Measurements from ENCODE around the gene FARS2. TPM values are rescaled to one million over a fixed set of nuclear protein-coding genes. Genes with fewer than 3 reads are reported as not detected.

Gene FARS2
- polyA plus RNA-seq, 1 donor (not counting 4 experiments of a cell fraction or from before 2014, with no cell fraction given), result 21.3 TPM

GRCh38 chr6:5215799-5216198, 45.5 kb upstream of the FARS2 start:
- Histone ChIP-seq H3K36me3 (ENCODE audit: control insufficient read depth in 2 of 2, extremely low read depth in 1 of 2, insufficient read depth in 2 of 2, low read length in 2 of 2) (peaks cover 8 to 13% of the 10 kb centered on the region in 2 experiments), H3K4me1 (ENCODE audit: control insufficient read depth, extremely low read depth, insufficient read depth, low read length) (peaks cover 4% of the 10 kb centered on the region), H3K4me2 (ENCODE audit: control insufficient read depth, extremely low read depth, insufficient read depth, low read depth, low read length) (no peak overlapping the region), H3K9me1 (ENCODE audit: control insufficient read depth, extremely low read depth, insufficient read depth, low read length) (no peaks in the 10 kb centered on the region), H2AFZ (ENCODE audit: control insufficient read depth, low read length) (no peak overlapping the region), H3K9ac (ENCODE audit: control insufficient read depth, extremely low read depth, insufficient read depth, low read length) (no peak overlapping the region), H3K9me3 (ENCODE audit: control insufficient read depth, low read depth, low read length) (no peaks in the 10 kb centered on the region), H3K4me3 (ENCODE audit: control insufficient read depth in 2 of 3, extremely low read depth in 1 of 3, insufficient read depth in 2 of 3, low read depth in 1 of 3, low read length in 3 of 3) (no peak overlapping the region), H3K27me3 (ENCODE audit: control insufficient read depth, extremely low read depth, insufficient read depth, low read length) (no peaks in the 10 kb centered on the region), H3K27ac (ENCODE audit: control insufficient read depth, insufficient read depth, low read length) (no peak overlapping the region), H4K20me1 (ENCODE audit: control insufficient read depth, extremely low read depth, insufficient read depth, low read length) (no peaks in the 10 kb centered on the region), H3K79me2 (ENCODE audit: control insufficient read depth, insufficient read depth, low read length) (no peaks in the 10 kb centered on the region)
- TF ChIP-seq EZH2 (IDR thresholded peaks at IDR 0.05; ENCODE audit: low read length) (no peak), CTCF (optimal IDR thresholded peaks at IDR 0.05 in 1 of 3, IDR thresholded peaks at IDR 0.05 in 1 of 3, conservative IDR thresholded peaks at IDR 0.05 in 1 of 3; ENCODE audit: extremely low read depth in 1 of 3, insufficient read depth in 2 of 3, low read length in 3 of 3) (no peak)
- dilution Hi-C loops (cut with MboI; ENCODE audit: extremely low pct_ligation_motif_present, low sequenced_read_pairs), result no loop called here
- FAIRE-seq (no peak), DNase-seq (ENCODE audit: low read depth, low spot score) (no peak)

- Histone ChIP-seq H3K4me2 (ENCODE audit: control insufficient read depth, extremely low read depth, insufficient read depth, low read depth, low read length) (no peak overlapping the region), H3K4me1 (ENCODE audit: control insufficient read depth, extremely low read depth, insufficient read depth, low read length) (peaks cover 4% of the 10 kb centered on the region), H3K79me2 (ENCODE audit: control insufficient read depth, insufficient read depth, low read length) (no peaks in the 10 kb centered on the region), H3K9me1 (ENCODE audit: control insufficient read depth, extremely low read depth, insufficient read depth, low read length) (no peaks in the 10 kb centered on the region), H3K36me3 (ENCODE audit: control insufficient read depth in 2 of 2, extremely low read depth in 1 of 2, insufficient read depth in 2 of 2, low read length in 2 of 2) (peaks cover 8 to 13% of the 10 kb centered on the region in 2 experiments), H3K9me3 (ENCODE audit: control insufficient read depth, low read depth, low read length) (no peaks in the 10 kb centered on the region), H3K9ac (ENCODE audit: control insufficient read depth, extremely low read depth, insufficient read depth, low read length) (no peak overlapping the region), H3K27me3 (ENCODE audit: control insufficient read depth, extremely low read depth, insufficient read depth, low read length) (no peaks in the 10 kb centered on the region), H4K20me1 (ENCODE audit: control insufficient read depth, extremely low read depth, insufficient read depth, low read length) (no peaks in the 10 kb centered on the region), H2AFZ (ENCODE audit: control insufficient read depth, low read length) (no peak overlapping the region), H3K27ac (ENCODE audit: control insufficient read depth, insufficient read depth, low read length) (no peak overlapping the region), H3K4me3 (ENCODE audit: control insufficient read depth in 2 of 3, extremely low read depth in 1 of 3, insufficient read depth in 2 of 3, low read depth in 1 of 3, low read length in 3 of 3) (no peak overlapping the region)
- DNase-seq (ENCODE audit: low read depth, low spot score), result no peak
- dilution Hi-C loops (cut with MboI; ENCODE audit: extremely low pct_ligation_motif_present, low sequenced_read_pairs), result no loop called here
- no peak for FAIRE-seq
- no peak for TF ChIP-seq CTCF (optimal IDR thresholded peaks at IDR 0.05 in 1 of 3, IDR thresholded peaks at IDR 0.05 in 1 of 3, conservative IDR thresholded peaks at IDR 0.05 in 1 of 3; ENCODE audit: extremely low read depth in 1 of 3, insufficient read depth in 2 of 3, low read length in 3 of 3)
- TF ChIP-seq EZH2 (IDR thresholded peaks at IDR 0.05; ENCODE audit: low read length), result no peak
Observed at GRCh38 chr6:5217356-5217755, 44.0 kb upstream of the FARS2 start.
